Neuronal stem cell (in vitro differentiated cells): Measurements from ENCODE around the gene SPTLC3.

Source experiments
- DNase-seq: peaks from one replicate; pipeline ENCODE4 v3.0.0-alpha.2; 2013; ENCODE audit warnings: low spot score
- H2AFZ ChIP-seq: one replicate; pipeline ENCODE4 v1.6.1; 2013; ENCODE audit warnings: mild to moderate bottlenecking, low read length, inconsistent platforms
- H2AK5ac ChIP-seq: 2 replicates; pipeline ENCODE4 v1.6.1; 2013; ENCODE audit warnings: low read depth, mild to moderate bottlenecking, inconsistent platforms, low read length, moderate library complexity, mixed read lengths
- H2BK120ac ChIP-seq: 2 replicates; pipeline ENCODE4 v1.6.1; 2013; ENCODE audit warnings: low read depth, mild to moderate bottlenecking, inconsistent platforms, low read length, moderate library complexity, mixed read lengths
- H2BK12ac ChIP-seq: one replicate; pipeline ENCODE4 v1.6.1; 2013; ENCODE audit warnings: low read length, inconsistent platforms
- H2BK15ac ChIP-seq: 2 replicates; pipeline ENCODE4 v1.6.1; 2013; ENCODE audit warnings: mild to moderate bottlenecking, low read length, inconsistent platforms, mixed read lengths
- H2BK5ac ChIP-seq: one replicate; pipeline ENCODE4 v1.6.1; 2013; ENCODE audit warnings: inconsistent platforms, mild to moderate bottlenecking, low read length, moderate library complexity
- H3K14ac ChIP-seq: one replicate; pipeline ENCODE4 v1.6.1; 2013; ENCODE audit warnings: low read length, inconsistent platforms
- H3K18ac ChIP-seq: 2 replicates; pipeline ENCODE4 v1.6.1; 2013; ENCODE audit warnings: low read length, inconsistent platforms
- H3K23ac ChIP-seq: 2 replicates; pipeline ENCODE4 v1.6.1; 2013; ENCODE audit warnings: low read depth, mild to moderate bottlenecking, mixed read lengths, low read length, inconsistent platforms; ENCODE audit not compliant: poor library complexity
- H3K27ac ChIP-seq: replicated peaks from 3 replicates; pipeline ENCODE4 v1.5.1; 2013; ENCODE audit warnings: low read length, inconsistent platforms
- H3K27me3 ChIP-seq, 3 experiments: 2 replicates each; pipeline ENCODE4 v1.6.1; 2013; ENCODE audit warnings: low read length in 3 of 3, mild to moderate bottlenecking in 2 of 3, inconsistent platforms in 1 of 3, low read depth in 1 of 3, mixed read lengths in 1 of 3, moderate library complexity in 1 of 3; ENCODE audit not compliant: control insufficient read depth in 3 of 3, insufficient read depth in 3 of 3
- H3K36me3 ChIP-seq, 2 donors: replicated peaks in 1 of 2; 2 replicates each; pipeline ENCODE4 v1.6.1; 2013; ENCODE audit warnings: low read length in 2 of 2; ENCODE audit not compliant: control insufficient read depth in 2 of 2, insufficient read depth in 2 of 2
- H3K4ac ChIP-seq: 2 replicates; pipeline ENCODE4 v1.6.1; 2013; ENCODE audit warnings: inconsistent platforms, mild to moderate bottlenecking, low read length, moderate library complexity
- H3K4me1 ChIP-seq, 2 donors: 1 replicate in 1 of 2; 2 replicates in 1 of 2; pipeline ENCODE4 v1.6.1; 2013; ENCODE audit warnings: low read length in 2 of 2, low read depth in 1 of 2; ENCODE audit not compliant: control insufficient read depth in 2 of 2, insufficient read depth in 1 of 2
- H3K4me2 ChIP-seq: one replicate; pipeline ENCODE4 v1.6.1; 2013; ENCODE audit warnings: mild to moderate bottlenecking, low read length, inconsistent platforms; ENCODE audit not compliant: insufficient read depth, poor library complexity, severe bottlenecking
- H3K4me3 ChIP-seq, 2 donors: 2 replicates each; pipeline ENCODE4 v1.5.1; 2013; ENCODE audit warnings: low read length in 2 of 2, mild to moderate bottlenecking in 2 of 2, inconsistent platforms in 1 of 2, moderate library complexity in 1 of 2
- H3K79me1 ChIP-seq: one replicate; pipeline ENCODE4 v1.6.1; 2013; ENCODE audit warnings: low read depth, mild to moderate bottlenecking, inconsistent platforms, low read length, moderate library complexity
- H3K9ac ChIP-seq: one replicate; pipeline ENCODE4 v1.6.1; 2013; ENCODE audit warnings: mild to moderate bottlenecking, low read depth, low read length, inconsistent platforms; ENCODE audit not compliant: poor library complexity
- H3K9me3 ChIP-seq, 2 donors: replicated peaks in 1 of 2; 2 replicates each; pipeline versions ENCODE3 to v1.6.1; 2013; ENCODE audit warnings: low read length in 2 of 2, mild to moderate bottlenecking in 2 of 2, inconsistent platforms in 1 of 2, low read depth in 1 of 2, mixed read lengths in 1 of 2, moderate library complexity in 1 of 2; ENCODE audit not compliant: control insufficient read depth in 2 of 2, insufficient read depth in 1 of 2
- H4K8ac ChIP-seq: one replicate; pipeline ENCODE4 v1.6.1; 2013; ENCODE audit warnings: low read depth, mild to moderate bottlenecking, inconsistent platforms, low read length, moderate library complexity
- H4K91ac ChIP-seq: one replicate; pipeline ENCODE4 v1.6.1; 2013; ENCODE audit warnings: low read length, low read depth, mild to moderate bottlenecking, inconsistent platforms; ENCODE audit not compliant: poor library complexity
- WGBS, 2 donors: extraction: QIAGEN DNeasy Blood & Tissue Kit; methylation state at CpG; one replicate each; pipeline ENCODE4 v1.1.7; 2013; ENCODE audit warnings: missing lambda C conversion rate in 2 of 2, mixed read lengths in 1 of 2; ENCODE audit not compliant: insufficient read length in 2 of 2, insufficient replicate concordance in 1 of 2; ENCODE audit errors: extremely low coverage in 2 of 2; 5-methylcytosine and 5-hydroxymethylcytosine counted together

Gene SPTLC3

GRCh38 chr20:13149371-13150105 lies 140.8 kb downstream of the SPTLC3 start:
- Histone ChIP-seq H3K79me1 (no peaks in the 10 kb centered on the region), H3K23ac (no peak overlapping the region), H3K27me3 (no peaks in the 10 kb centered on the region), H2BK5ac (no peak overlapping the region), H3K4ac (no peak overlapping the region), H3K18ac (no peak overlapping the region), H3K14ac (no peak overlapping the region), H3K9me3 (no peaks in the 10 kb centered on the region), H2BK15ac (no peak overlapping the region), H3K4me2 (no peak overlapping the region), H4K91ac (no peak overlapping the region), H2BK120ac (no peak overlapping the region), H3K4me3 (no peak overlapping the region), H3K9ac (no peak overlapping the region), H2AK5ac (no peak overlapping the region), H3K27ac (no peak overlapping the region), H3K4me1 (peaks cover 1 to 8% of the 10 kb centered on the region in 2 donors), H3K36me3 (peaks cover 0 to 4% of the 10 kb centered on the region in 2 donors), H2AFZ (no peak overlapping the region), H4K8ac (no peak overlapping the region), H2BK12ac (no peak overlapping the region)
- DNase-seq = no peak
- no CpG with 5 or more reads among the region's 8 CpGs for WGBS, 2 donors

DNA sequence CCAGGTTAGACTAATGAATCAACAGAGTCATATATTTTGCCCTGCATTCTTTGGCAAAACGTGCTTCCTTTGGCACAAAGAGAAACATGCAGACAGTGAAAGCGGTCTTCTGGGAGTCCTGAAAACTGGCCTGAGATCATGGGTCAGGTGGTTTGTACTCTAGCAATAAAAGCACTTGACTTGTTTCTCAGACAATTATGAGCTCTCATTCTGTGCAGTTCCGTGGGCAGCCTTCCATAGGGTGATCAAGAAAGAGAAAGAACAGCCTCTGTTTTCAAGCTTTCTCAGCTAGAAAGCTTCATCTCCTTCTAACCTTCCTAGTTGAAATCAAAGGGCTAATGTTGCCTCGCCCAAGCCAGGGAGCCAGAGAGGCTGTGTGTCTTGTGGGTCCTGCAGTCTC lies 149.6 kb downstream of the SPTLC3 start:
- no peak overlapping the region for H2AFZ ChIP-seq
- no peaks in the 10 kb centered on the region for H3K79me1 ChIP-seq
- no peak overlapping the region for H3K4me3 ChIP-seq
- no peak overlapping the region for H3K27ac ChIP-seq
- no peak overlapping the region for H2BK12ac ChIP-seq
- H3K9ac ChIP-seq = no peak overlapping the region
- H3K23ac ChIP-seq = no peak overlapping the region
- no peak overlapping the region for H3K14ac ChIP-seq
- H2BK15ac ChIP-seq = no peak overlapping the region
- no peak overlapping the region for H2BK120ac ChIP-seq
- H3K4me2 ChIP-seq = no peak overlapping the region
- no peak for DNase-seq
- no peak overlapping the region for H2BK5ac ChIP-seq
- H3K4ac ChIP-seq = no peak overlapping the region
- no CpG with 5 or more reads among the region's 4 CpGs for WGBS, 2 donors
- H3K9me3 ChIP-seq = no peaks in the 10 kb centered on the region
- H3K36me3 ChIP-seq = peaks cover 0 to 7% of the 10 kb centered on the region in 2 donors
- H3K4me1 ChIP-seq = no peaks in the 10 kb centered on the region
- no peak overlapping the region for H4K91ac ChIP-seq
- H3K18ac ChIP-seq = no peak overlapping the region
- H3K27me3 ChIP-seq = no peaks in the 10 kb centered on the region
- no peak overlapping the region for H4K8ac ChIP-seq
- H2AK5ac ChIP-seq = no peak overlapping the region

GRCh38 chr20:13159889-13160288 lies 151.1 kb downstream of the SPTLC3 start:
- no peak overlapping the region for H3K23ac ChIP-seq
- no peak for DNase-seq
- no peak overlapping the region for H4K91ac ChIP-seq
- H2BK15ac ChIP-seq = no peak overlapping the region
- H3K9ac ChIP-seq = no peak overlapping the region
- no peak overlapping the region for H2BK120ac ChIP-seq
- no peak overlapping the region for H3K18ac ChIP-seq
- H3K4me2 ChIP-seq = no peak overlapping the region
- H4K8ac ChIP-seq = no peak overlapping the region
- H2BK5ac ChIP-seq = no peak overlapping the region
- no peak overlapping the region for H3K4me3 ChIP-seq
- H3K9me3 ChIP-seq = no peaks in the 10 kb centered on the region
- no peaks in the 10 kb centered on the region for H3K79me1 ChIP-seq
- peaks cover 0 to 2% of the 10 kb centered on the region in 2 donors for H3K4me1 ChIP-seq
- H3K4ac ChIP-seq = no peak overlapping the region
- no peak overlapping the region for H3K27ac ChIP-seq
- no peak overlapping the region for H2AFZ ChIP-seq
- WGBS, 2 donors = no CpG with 5 or more reads among the region's 9 CpGs
- H3K14ac ChIP-seq = no peak overlapping the region
- H2BK12ac ChIP-seq = no peak overlapping the region
- H2AK5ac ChIP-seq = no peak overlapping the region
- H3K36me3 ChIP-seq = peaks cover 0 to 3% of the 10 kb centered on the region in 2 donors
- no peaks in the 10 kb centered on the region for H3K27me3 ChIP-seq

GRCh38 chr20:13165203-13165602 lies 156.4 kb downstream of the SPTLC3 start:
- Histone ChIP-seq H3K27me3 (no peaks in the 10 kb centered on the region), H2AK5ac (no peak overlapping the region), H3K4ac (no peak overlapping the region), H3K9me3 (peaks cover 0 to 3% of the 10 kb centered on the region in 2 donors), H3K4me3 (no peak overlapping the region), H2BK12ac (no peak overlapping the region), H3K4me2 (no peak overlapping the region), H3K14ac (no peak overlapping the region), H2BK15ac (no peak overlapping the region), H2BK120ac (no peak overlapping the region), H3K9ac (no peak overlapping the region), H3K27ac (no peak overlapping the region), H2BK5ac (no peak overlapping the region), H3K79me1 (no peaks in the 10 kb centered on the region), H2AFZ (no peak overlapping the region), H3K23ac (no peak overlapping the region), H4K91ac (no peak overlapping the region), H3K4me1 (peaks cover 0 to 2% of the 10 kb centered on the region in 2 donors), H3K18ac (no peak overlapping the region), H4K8ac (no peak overlapping the region), H3K36me3 (no peaks in the 10 kb centered on the region)
- WGBS, 2 donors = no CpG with 5 or more reads among the region's 4 CpGs
- DNase-seq = no peak
